PC-9 (cell line): Measurements from ENCODE around the gene TIFAB. TPM values are rescaled to one million over a fixed set of nuclear protein-coding genes. Genes with fewer than 3 reads are reported as not detected.

Source experiments
- BruUV-seq: library from RNA; stranded (reverse); fragments of 400-500 nt; replicated peaks from 2 replicates; lab custom pipeline; 2021; lab: Mats Ljungman, UMichigan
- CTCF ChIA-PET: fragments of 300-600 bp; sonication (Branson Sonifier 250); formaldehyde crosslinking; loops from one replicate; lab custom pipeline; 2022; ENCODE audit warnings: antibody characterized with exemption; lab: Charles Lee
- POLR2A ChIA-PET: fragments of 300-600 bp; sonication (Branson Sonifier 250); formaldehyde crosslinking; loops from one replicate; lab custom pipeline; 2022; ENCODE audit warnings: antibody characterized with exemption; ENCODE audit not compliant: unreplicated experiment; lab: Charles Lee
- DNase-seq, 2 experiments: peaks; one replicate each; pipeline versions ENCODE4 v3.0.0 to v3.0.0-alpha.2; 2015 to 2022; ENCODE audit warnings: mixed read lengths in 1 of 2
- H2AFZ ChIP-seq: fragments of 200-600 bp; sonication (generic); 2 replicates; pipeline ENCODE4 v1.8.1; 2017; ENCODE audit warnings: antibody characterized with exemption
- H3F3A ChIP-seq: fragments of 200-600 bp; sonication (generic); 2 replicates; pipeline ENCODE4 v1.8.1; 2017; ENCODE audit warnings: antibody characterized with exemption, mild to moderate bottlenecking, low read depth; ENCODE audit not compliant: insufficient read depth
- H3K27ac ChIP-seq: fragments of 200-600 bp; sonication (generic); 2 replicates; pipeline ENCODE4 v1.6.1; 2016; ENCODE audit warnings: mixed run types
- H3K27me3 ChIP-seq: fragments of 200-600 bp; sonication (generic); 2 replicates; pipeline ENCODE4 v1.6.1; 2016; ENCODE audit warnings: low read depth, mixed run types; ENCODE audit not compliant: insufficient read depth
- H3K36me3 ChIP-seq: fragments of 200-600 bp; sonication (generic); 2 replicates; pipeline ENCODE4 v1.6.1; 2016; ENCODE audit warnings: low read depth, mixed run types
- H3K4me1 ChIP-seq: fragments of 200-600 bp; sonication (generic); replicated peaks from 2 replicates; pipeline ENCODE4 v1.6.1; 2016; ENCODE audit warnings: mixed run types; ENCODE audit not compliant: insufficient read depth
- H3K4me2 ChIP-seq: fragments of 200-600 bp; sonication (generic); 2 replicates; pipeline ENCODE4 v1.6.1; 2017; ENCODE audit warnings: mixed run types
- H3K4me3 ChIP-seq: fragments of 200-600 bp; sonication (generic); 2 replicates; pipeline ENCODE4 v1.6.1; 2016; ENCODE audit warnings: mixed run types
- H3K79me2 ChIP-seq: fragments of 200-600 bp; sonication (generic); 2 replicates; pipeline ENCODE4 v1.6.1; 2017; ENCODE audit warnings: low read depth, mixed run types
- H3K9me2 ChIP-seq: fragments of 200-600 bp; sonication (generic); 2 replicates; pipeline ENCODE4 v1.8.1; 2017; ENCODE audit warnings: mild to moderate bottlenecking; ENCODE audit not compliant: insufficient read depth
- H3K9me3 ChIP-seq: fragments of 200-600 bp; sonication (generic); 2 replicates; pipeline ENCODE4 v1.8.1; 2016; ENCODE audit warnings: low read depth; ENCODE audit not compliant: insufficient read depth
- H4K20me1 ChIP-seq: fragments of 200-600 bp; sonication (generic); 2 replicates; pipeline ENCODE4 v1.8.1; 2017; ENCODE audit not compliant: insufficient read depth
- CTCF ChIP-seq: fragments of 200-600 bp; sonication (generic); conservative IDR thresholded peaks from 2 replicates; pipeline ENCODE4 v1.6.1; 2017; ENCODE audit warnings: mixed run types, antibody characterized with exemption, mild to moderate bottlenecking, moderate library complexity
- EZH2 ChIP-seq: fragments of 200-600 bp; sonication (generic); IDR thresholded peaks from 2 replicates; pipeline ENCODE4 v1.8.0; 2017; ENCODE audit warnings: antibody characterized with exemption, low read depth
- intact Hi-C: fragments of 100-400 bp; cut with micrococcal nuclease; formaldehyde crosslinking; loops from one replicate; pipeline ENCODE4 v1.10.0; 2022; ENCODE audit not compliant: unreplicated experiment
- total RNA-seq: library from RNA; stranded (reverse); gene quantifications from 2 replicates; pipeline ENCODE4 v1.2.3, GENCODE V29; 2021

TIFAB gene
- total RNA-seq, 1 experiment from 2014 or later, result not detected

- no peak for DNase-seq
- Histone ChIP-seq H3K4me2 (no peak overlapping the region), H3K27me3 (peaks cover 41% of the 10 kb centered on the region), H4K20me1 (no peaks in the 10 kb centered on the region), H3K27ac (no peak overlapping the region), H3K4me1 (peaks cover 5% of the 10 kb centered on the region), H2AFZ (no peak overlapping the region), H3K9me2 (no peaks in the 10 kb centered on the region), H3K4me3 (no peak overlapping the region), H3F3A (no peaks in the 10 kb centered on the region), H3K9me3 (no peaks in the 10 kb centered on the region), H3K79me2 (no peaks in the 10 kb centered on the region), H3K36me3 (no peaks in the 10 kb centered on the region)
- POLR2A ChIA-PET, result no interaction called here
- TF ChIP-seq EZH2 (no peak), CTCF (no peak)
- CTCF ChIA-PET, result no interaction called here
- intact Hi-C loops, result no loop called here
- BruUV-seq, result no TSS peak
Measured at GRCh38 chr5:135489466-135490244, 37.5 kb upstream of the TIFAB start.

- no TSS peak for BruUV-seq
- Histone ChIP-seq H3K4me1 (peaks cover 4% of the 10 kb centered on the region), H3K9me2 (no peaks in the 10 kb centered on the region), H3K9me3 (no peaks in the 10 kb centered on the region), H3K4me2 (peak overlapping the region; percentile 66), H3K36me3 (no peaks in the 10 kb centered on the region), H3F3A (no peaks in the 10 kb centered on the region), H2AFZ (0 out of 2 replicates have a peak overlapping the region, but pooled peaks have one; percentile 49), H3K4me3 (peak overlapping the region; percentile 40; the same call in 1 of the 2 replicates), H3K79me2 (no peaks in the 10 kb centered on the region), H3K27me3 (peaks cover 41% of the 10 kb centered on the region), H3K27ac (no peak overlapping the region), H4K20me1 (no peaks in the 10 kb centered on the region)
- POLR2A ChIA-PET, result interaction anchor here (0.6 kb wide), 1 partner anchor 1226 kb away, joined by 40 read pairs; no protein-coding TSS in a partner anchor
- peak in 1 of 2 experiments; percentile 40 for DNase-seq
- CTCF ChIA-PET, result interaction anchor here (0.6 kb wide), 1 partner anchor 31 kb away, joined by 4 read pairs; no protein-coding TSS in a partner anchor
- intact Hi-C loops, result no loop called here
- TF ChIP-seq CTCF (no peak), EZH2 (0 out of 2 replicates have a peak, but pooled peaks have one; percentile 50)
Measured at GRCh38 chr5:135488727-135489465, 36.7 kb upstream of the TIFAB start.

- H3F3A ChIP-seq, result no peaks in the 10 kb centered on the region
- POLR2A ChIA-PET, result no interaction called here
- H3K9me3 ChIP-seq, result no peaks in the 10 kb centered on the region
- H3K79me2 ChIP-seq, result no peaks in the 10 kb centered on the region
- H3K4me2 ChIP-seq, result peak overlapping the region; percentile 66
- no peaks in the 10 kb centered on the region for H3K4me1 ChIP-seq
- H3K36me3 ChIP-seq, result no peaks in the 10 kb centered on the region
- no peak overlapping the region for H2AFZ ChIP-seq
- 0 out of 2 replicates have a peak overlapping the region, but pooled peaks have one; percentile 40 for H3K4me3 ChIP-seq
- TF ChIP-seq CTCF (no peak), EZH2 (no peak)
- intact Hi-C loops, result no loop called here
- peaks cover 44% of the 10 kb centered on the region for H3K27me3 ChIP-seq
- no peak for DNase-seq
- no peak overlapping the region for H3K27ac ChIP-seq
- H4K20me1 ChIP-seq, result no peaks in the 10 kb centered on the region
- CTCF ChIA-PET, result interaction anchor here (0.6 to 0.8 kb wide), 2 partner anchors 30 to 393 kb away, joined by 3 to 4 read pairs; no protein-coding TSS in a partner anchor
- no peaks in the 10 kb centered on the region for H3K9me2 ChIP-seq
- BruUV-seq, result no TSS peak
Measured at GRCh38 chr5:135487839-135488514, 35.8 kb upstream of the TIFAB start.
